IMR-90 (cell line): ENCODE data around the gene EML6. TPM values are rescaled to one million over a fixed set of nuclear protein-coding genes. Genes with fewer than 3 reads are reported as not detected.

Experiments used
- ATAC-seq: fragments of 200-7000 bp; cut with Tn5 transposase; 2 replicates; pipeline ENCODE4 v1.9.1; 2020; ENCODE audit warnings: low read depth, mild to moderate bottlenecking, moderate library complexity
- BruUV-seq: library from RNA; stranded (reverse); fragments of 400-500 nt; replicated peaks from 2 replicates; lab custom pipeline; 2021; lab: Mats Ljungman, UMichigan
- CTCF ChIA-PET: fragments of 300-600 bp; formaldehyde crosslinking; extraction: SDS; loops from one replicate; lab custom pipeline; 2021; ENCODE audit warnings: antibody characterized with exemption; lab: Yijun Ruan, JAX
- POLR2A ChIA-PET: fragments of 300-600 bp; sonication (Branson Sonifier 250); formaldehyde crosslinking; loops from one replicate; lab custom pipeline; 2022; ENCODE audit warnings: antibody characterized with exemption; ENCODE audit not compliant: unreplicated experiment; lab: Charles Lee
- DNase-seq: peaks from one replicate; pipeline ENCODE4 v3.0.0; 2013
- H2AFZ ChIP-seq: replicated peaks from 2 replicates; pipeline ENCODE3; 2013; ENCODE audit warnings: low read length, mild to moderate bottlenecking; ENCODE audit not compliant: poor library complexity
- H2AK5ac ChIP-seq: 2 replicates; pipeline ENCODE4 v1.6.1; 2013; ENCODE audit warnings: low read depth, low read length, inconsistent platforms
- H2AK9ac ChIP-seq: replicated peaks from 2 replicates; pipeline ENCODE3; 2013; ENCODE audit warnings: mild to moderate bottlenecking, low read depth, low read length, moderate library complexity; ENCODE audit not compliant: poor library complexity
- H2BK120ac ChIP-seq: 2 replicates; pipeline ENCODE4 v1.6.1; 2013; ENCODE audit warnings: low read depth, low read length, inconsistent platforms
- H2BK15ac ChIP-seq: 3 replicates; pipeline ENCODE4 v1.6.1; 2013; ENCODE audit warnings: low read depth, low read length, inconsistent platforms
- H2BK20ac ChIP-seq: 2 replicates; pipeline ENCODE4 v1.6.1; 2013; ENCODE audit warnings: low read depth, mild to moderate bottlenecking, inconsistent platforms, low read length, moderate library complexity
- H2BK5ac ChIP-seq: 2 replicates; pipeline ENCODE4 v1.6.1; 2013; ENCODE audit warnings: mild to moderate bottlenecking, low read depth, low read length, inconsistent platforms; ENCODE audit not compliant: poor library complexity, severe bottlenecking
- H3K14ac ChIP-seq: replicated peaks from 2 replicates; pipeline ENCODE4 v1.6.1; 2013; ENCODE audit warnings: low read depth, low read length, inconsistent platforms
- H3K18ac ChIP-seq: 2 replicates; pipeline ENCODE4 v1.6.1; 2013; ENCODE audit warnings: low read depth, low read length, control low read depth
- H3K23ac ChIP-seq: 2 replicates; pipeline ENCODE4 v1.6.1; 2013; ENCODE audit warnings: low read depth, low read length, inconsistent platforms
- H3K27ac ChIP-seq: 2 replicates; pipeline ENCODE4 v1.5.1; 2013; ENCODE audit warnings: mild to moderate bottlenecking, control low read depth, low read length; ENCODE audit not compliant: insufficient read depth
- H3K27me3 ChIP-seq: 2 replicates; pipeline ENCODE4 v1.6.1; 2013; ENCODE audit warnings: low read length; ENCODE audit not compliant: control insufficient read depth, insufficient read depth
- H3K36me3 ChIP-seq: 2 replicates; pipeline ENCODE4 v1.6.1; 2013; ENCODE audit warnings: low read length, mixed read lengths; ENCODE audit not compliant: control insufficient read depth, insufficient read depth
- H3K4ac ChIP-seq: 2 replicates; pipeline ENCODE4 v1.6.1; 2013; ENCODE audit warnings: low read depth, low read length, inconsistent platforms
- H3K4me1 ChIP-seq: 2 replicates; pipeline ENCODE4 v1.6.1; 2013; ENCODE audit warnings: low read length, mixed read lengths; ENCODE audit not compliant: control insufficient read depth, insufficient read depth
- H3K4me2 ChIP-seq: 2 replicates; pipeline ENCODE4 v1.6.1; 2013; ENCODE audit warnings: low read depth, mild to moderate bottlenecking, control low read depth, low read length, moderate library complexity
- H3K4me3 ChIP-seq: 2 replicates; pipeline ENCODE4 v1.5.1; 2013; ENCODE audit warnings: low read depth, mild to moderate bottlenecking, control low read depth, low read length, moderate library complexity; ENCODE audit not compliant: insufficient read depth
- H3K56ac ChIP-seq: 2 replicates; pipeline ENCODE4 v1.6.1; 2013; ENCODE audit warnings: low read length, inconsistent platforms; ENCODE audit not compliant: insufficient read depth; ENCODE audit errors: extremely low read depth
- H3K79me1 ChIP-seq, 2 experiments: 2 replicates each; pipeline ENCODE4 v1.6.1; 2013; ENCODE audit warnings: low read length in 2 of 2, inconsistent platforms in 1 of 2, low read depth in 1 of 2
- H3K9ac ChIP-seq: 2 replicates; pipeline ENCODE4 v1.6.1; 2013; ENCODE audit warnings: low read depth, low read length, control low read depth
- H3K9me1 ChIP-seq: 2 replicates; pipeline ENCODE4 v1.6.1; 2013; ENCODE audit warnings: low read length, inconsistent platforms; ENCODE audit not compliant: insufficient read depth
- H3K9me3 ChIP-seq: 2 replicates; pipeline ENCODE4 v1.6.1; 2013; ENCODE audit warnings: low read length; ENCODE audit not compliant: control insufficient read depth, insufficient read depth
- H4K20me1 ChIP-seq: 2 replicates; pipeline ENCODE4 v1.6.1; 2013; ENCODE audit warnings: low read length, inconsistent platforms; ENCODE audit not compliant: insufficient read depth
- H4K5ac ChIP-seq: 2 replicates; pipeline ENCODE4 v1.6.1; 2013; ENCODE audit warnings: mild to moderate bottlenecking, low read depth, low read length, control low read depth
- H4K8ac ChIP-seq, 2 experiments: 2 replicates each; pipeline ENCODE4 v1.6.1; 2013; ENCODE audit warnings: low read depth in 2 of 2, low read length in 2 of 2, control low read depth in 1 of 2, inconsistent platforms in 1 of 2
- H4K91ac ChIP-seq: 2 replicates; pipeline ENCODE4 v1.6.1; 2013; ENCODE audit warnings: low read depth, low read length, inconsistent platforms; ENCODE audit not compliant: insufficient read depth
- BHLHE40 ChIP-seq: fragments of 150-350 bp; IDR thresholded peaks from 2 replicates; pipeline ENCODE4 v1.6.1; 2016; ENCODE audit warnings: mild to moderate bottlenecking, low read depth, low read length
- CHD1 ChIP-seq: IDR thresholded peaks from 2 replicates; pipeline ENCODE4 v1.6.1; 2012; ENCODE audit warnings: low read depth, low read length, improper control_type of control experiment
- CTCF ChIP-seq: conservative IDR thresholded peaks from 2 replicates; pipeline ENCODE4 v1.5.1; 2012; ENCODE audit warnings: mild to moderate bottlenecking, low read depth, low read length, improper control_type of control experiment
- ELK1 ChIP-seq: fragments of 150-350 bp; IDR thresholded peaks from 2 replicates; pipeline ENCODE4 v1.6.1; 2016; ENCODE audit warnings: low read depth, mild to moderate bottlenecking, low read length, moderate library complexity, borderline replicate concordance
- FOS ChIP-seq: fragments of 150-350 bp; IDR thresholded peaks from 2 replicates; pipeline ENCODE4 v1.6.1; 2016; ENCODE audit warnings: low read depth, low read length
- MAFK ChIP-seq: IDR thresholded peaks from 2 replicates; pipeline ENCODE4 v1.6.1; 2012; ENCODE audit warnings: low read depth, low read length, improper control_type of control experiment
- MAZ ChIP-seq: IDR thresholded peaks from 2 replicates; pipeline ENCODE4 v1.6.1; 2012; ENCODE audit warnings: low read depth, mild to moderate bottlenecking, low read length, improper control_type of control experiment, moderate library complexity, borderline replicate concordance
- MXI1 ChIP-seq: IDR thresholded peaks from 2 replicates; pipeline ENCODE4 v1.6.1; 2012; ENCODE audit warnings: low read depth, mild to moderate bottlenecking, low read length, moderate library complexity, borderline replicate concordance
- NFE2L2 ChIP-seq: fragments of 150-350 bp; IDR thresholded peaks from 2 replicates; pipeline ENCODE4 v1.6.1; 2016; ENCODE audit warnings: low read depth, mild to moderate bottlenecking, low read length
- POLR2A ChIP-seq: IDR thresholded peaks from 2 replicates; pipeline ENCODE4 v1.6.1; 2012; ENCODE audit warnings: mild to moderate bottlenecking, low read depth, low read length
- RAD21 ChIP-seq: IDR thresholded peaks from 2 replicates; pipeline ENCODE4 v1.6.1; 2012; ENCODE audit warnings: low read length, improper control_type of control experiment
- RCOR1 ChIP-seq: IDR thresholded peaks from 2 replicates; pipeline ENCODE4 v1.6.1; 2012; ENCODE audit warnings: mild to moderate bottlenecking, low read length, improper control_type of control experiment; ENCODE audit not compliant: insufficient replicate concordance
- SMC3 ChIP-seq: fragments of 150-350 bp; IDR thresholded peaks from 2 replicates; pipeline ENCODE4 v1.6.1; 2016; ENCODE audit warnings: low read depth, mild to moderate bottlenecking, antibody characterized with exemption, low read length, moderate library complexity
- WGBS, 2 experiments: methylation state at CpG; one replicate each; pipeline versions ENCODE4 v1.1.5 to v1.1.7; 2013; ENCODE audit warnings: missing lambda C conversion rate in 2 of 2; ENCODE audit not compliant: insufficient read length in 1 of 2; ENCODE audit errors: extremely low coverage in 2 of 2; 5-methylcytosine and 5-hydroxymethylcytosine counted together
- dilution Hi-C: fragments of 300-500 bp; cut with HindIII; formaldehyde crosslinking; loops from one replicate; pipeline ENCODE4 v1.14.3; 2018; ENCODE audit warnings: low sequenced_read_pairs; ENCODE audit not compliant: unreplicated experiment
- in situ Hi-C: fragments of 300-500 bp; cut with MboI; formaldehyde crosslinking; loops from 3 replicates; pipeline ENCODE4 v1.14.3; 2019; ENCODE audit warnings: low sequenced_read_pairs, inconsistent platforms, mixed read lengths
- intact Hi-C: fragments of 100-400 bp; cut with micrococcal nuclease; formaldehyde crosslinking; loops from 2 replicates; pipeline ENCODE4 v1.10.0; 2022
- polyA plus RNA-seq, 3 experiments: library from polyadenylated mRNA; depleted of rRNA; stranded (reverse); fragments of >200 nt; gene quantifications; 2 replicates each; pipeline ENCODE4 v1.2.3, GENCODE V29; 2012; ENCODE audit warnings: low replicate concordance in 1 of 3
- total RNA-seq: library from RNA; depleted of rRNA; stranded (reverse); fragments of >200 nt; gene quantifications from 2 replicates; pipeline ENCODE4 v1.2.3, GENCODE V29; 2012

EML6 gene
- total and polyA plus RNA-seq, 2 of the 4 experiments (the other 2 are of a cell fraction) = 0.18 to 0.19 TPM

- WGBS, 2 experiments = no CpG with 5 or more reads among the region's 1 CpG
- no peak overlapping the region for H3K27ac ChIP-seq
- no peak overlapping the region for H4K8ac ChIP-seq
- H4K5ac ChIP-seq = no peak overlapping the region
- H2AFZ ChIP-seq = no peak overlapping the region
- no peak overlapping the region for H3K14ac ChIP-seq
- no peak overlapping the region for H2BK15ac ChIP-seq
- H4K20me1 ChIP-seq = no peaks in the 10 kb centered on the region
- H3K4ac ChIP-seq = no peak overlapping the region
- H3K79me1 ChIP-seq = no peaks in the 10 kb centered on the region
- peaks cover 4% of the 10 kb centered on the region for H3K9me1 ChIP-seq
- no peak overlapping the region for H3K4me2 ChIP-seq
- H3K18ac ChIP-seq = no peak overlapping the region
- H3K36me3 ChIP-seq = no peaks in the 10 kb centered on the region
- H3K9me3 ChIP-seq = no peaks in the 10 kb centered on the region
- H3K4me1 ChIP-seq = peaks cover 2% of the 10 kb centered on the region
- no peak overlapping the region for H4K91ac ChIP-seq
- no peak for TF ChIP-seq ELK1
- TF ChIP-seq MAFK = no peak
- no peak for TF ChIP-seq CTCF
- TF ChIP-seq CHD1 = no peak
- no peak for TF ChIP-seq RAD21
- no peak for TF ChIP-seq RCOR1
- no peak for TF ChIP-seq FOS
- no peak for TF ChIP-seq MXI1
- no peak for TF ChIP-seq BHLHE40
- no peak for TF ChIP-seq SMC3
- no peak for TF ChIP-seq NFE2L2
- no peak for TF ChIP-seq POLR2A
- TF ChIP-seq MAZ = no peak
- H3K9ac ChIP-seq = no peak overlapping the region
- ATAC-seq (no peak), DNase-seq (no peak)
- dilution Hi-C loops (no loop called here), in situ Hi-C loops (no loop called here), intact Hi-C loops (no loop called here)
- POLR2A ChIA-PET = no interaction called here
- no peak overlapping the region for H3K4me3 ChIP-seq
- H2AK9ac ChIP-seq = no peak overlapping the region
- H3K27me3 ChIP-seq = peaks cover 6% of the 10 kb centered on the region
- no peak overlapping the region for H2BK120ac ChIP-seq
- H2BK20ac ChIP-seq = no peak overlapping the region
- H3K23ac ChIP-seq = no peak overlapping the region
- H2AK5ac ChIP-seq = no peak overlapping the region
- no peak overlapping the region for H2BK5ac ChIP-seq
- no peak overlapping the region for H3K56ac ChIP-seq
- CTCF ChIA-PET = no interaction called here
- no TSS peak for BruUV-seq
These were observed 140.6 kb downstream of the EML6 start for GRCh38 chr2:54864096-54864495.
